Activated naive CD8-positive, alpha-beta T cell treated with anti-CD3 and anti-CD28 coated beads, Interleukin-2, amount 10 ng/mL, durations not matched to agents 7 days and 5 days (primary cell): Measurements from ENCODE around the gene SPR. TPM values are rescaled to one million over a fixed set of nuclear protein-coding genes. Genes with fewer than 3 reads are reported as not detected.

Source experiments
- ATAC-seq: fragments of 150-1000 bp; cut with Tn5 transposase; one replicate; pipeline ENCODE4 v1.10.0; 2021; ENCODE audit warnings: low read depth, moderate library complexity
- POLR2A ChIA-PET: fragments of 350-600 bp; sonication (Branson Sonifier 250); formaldehyde crosslinking; loops from one replicate; lab custom pipeline; 2021; ENCODE audit warnings: antibody characterized with exemption; lab: Charles Lee
- DNase-seq: peaks from one replicate; pipeline ENCODE4 v3.0.0; 2021
- H3K27ac Mint-ChIP-seq: one replicate; pipeline ENCODE4 v1.8.0; 2022; ENCODE audit warnings: mild to moderate bottlenecking, mixed read lengths
- H3K27me3 Mint-ChIP-seq: one replicate; pipeline ENCODE4 v1.8.0; 2022; ENCODE audit warnings: mild to moderate bottlenecking, moderate library complexity, mixed read lengths
- H3K36me3 Mint-ChIP-seq: one replicate; pipeline ENCODE4 v1.8.0; 2021; ENCODE audit warnings: mild to moderate bottlenecking, mixed read lengths
- H3K4me1 Mint-ChIP-seq: one replicate; pipeline ENCODE4 v1.8.0; 2021; ENCODE audit warnings: mixed read lengths
- H3K4me3 Mint-ChIP-seq: one replicate; pipeline ENCODE4 v1.8.0; 2022; ENCODE audit warnings: mild to moderate bottlenecking, moderate library complexity, mixed read lengths
- H3K9me3 Mint-ChIP-seq: one replicate; pipeline ENCODE4 v1.8.0; 2021; ENCODE audit warnings: mixed read lengths
- total RNA-seq, 2 experiments: library from RNA; stranded (reverse); gene quantifications; one replicate each; pipeline ENCODE4 v1.2.3, GENCODE V29; 2021

SPR gene
- total RNA-seq, 2 experiments from 2014 or later = 0.60 to 0.80 TPM

DNA sequence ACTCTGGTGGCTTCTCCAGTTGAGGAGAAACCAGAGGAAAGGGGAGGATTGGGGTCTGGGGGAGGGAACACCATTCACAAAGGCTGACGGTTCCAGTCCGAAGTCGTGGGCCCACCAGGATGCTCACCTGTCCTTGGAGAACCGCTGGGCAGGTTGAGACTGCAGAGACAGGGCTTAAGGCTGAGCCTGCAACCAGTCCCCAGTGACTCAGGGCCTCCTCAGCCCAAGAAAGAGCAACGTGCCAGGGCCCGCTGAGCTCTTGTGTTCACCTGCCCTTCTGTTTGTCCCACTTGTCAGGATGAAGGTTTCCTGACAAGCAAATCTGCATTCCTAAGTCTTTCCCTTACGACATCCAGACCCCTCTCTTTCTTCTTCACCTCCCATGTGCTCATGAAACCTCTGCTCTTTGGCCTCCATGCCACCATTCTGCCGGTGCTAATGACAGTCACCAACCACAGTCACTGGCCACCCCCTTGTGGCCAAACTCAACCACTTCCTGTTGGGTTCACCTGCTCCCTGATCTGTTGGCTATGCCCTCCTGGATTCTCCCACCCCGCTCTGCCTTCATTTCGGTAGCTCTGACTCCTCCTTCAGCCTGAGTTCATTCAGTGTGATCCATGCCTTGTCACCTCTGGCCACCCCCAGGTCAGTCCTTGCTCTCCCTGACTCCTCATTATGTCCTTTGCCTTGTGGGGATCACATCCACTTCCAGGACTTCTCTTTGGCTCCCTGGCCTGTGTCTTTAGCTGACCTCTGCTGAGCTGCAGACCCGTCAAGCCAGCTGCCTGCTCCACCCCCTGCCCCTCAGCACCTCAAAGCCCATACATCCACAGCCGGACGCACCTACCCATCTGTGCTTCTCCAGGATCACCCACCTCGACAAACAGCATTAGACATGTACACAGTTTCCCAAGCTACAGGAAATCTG lies 47.7 kb downstream of the SPR start:
- H3K4me3 Mint-ChIP-seq = no peak overlapping the region
- DNase-seq = peak; percentile 29
- H3K9me3 Mint-ChIP-seq = no peaks in the 10 kb centered on the region
- ATAC-seq = no peak
- no peaks in the 10 kb centered on the region for H3K36me3 Mint-ChIP-seq
- H3K27ac Mint-ChIP-seq = peak overlapping the region; percentile 68
- H3K4me1 Mint-ChIP-seq = peaks cover 23% of the 10 kb centered on the region
- peaks cover 7% of the 10 kb centered on the region for H3K27me3 Mint-ChIP-seq
- POLR2A ChIA-PET = no interaction called here

DNA sequence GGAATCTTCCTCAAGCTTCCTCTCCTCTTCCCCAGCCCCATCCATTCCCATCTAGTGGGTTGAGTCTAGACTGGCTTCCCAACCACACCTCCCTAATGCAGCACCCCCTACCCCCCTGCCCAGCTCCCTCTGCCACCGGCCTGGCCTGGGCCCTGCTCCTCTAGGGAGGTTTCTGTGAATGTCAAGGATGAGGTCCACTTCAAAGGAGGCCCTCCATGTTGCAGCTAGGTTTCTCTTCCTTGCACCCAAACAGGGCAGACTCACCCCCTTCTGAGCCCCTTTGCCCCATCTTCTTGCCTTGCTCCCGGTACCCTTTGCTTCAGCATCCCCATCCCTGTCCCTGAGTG lies 48.4 kb downstream of the SPR start:
- ATAC-seq (no peak), DNase-seq (no peak)
- Mint-ChIP-seq H3K27ac (peak overlapping the region; percentile 56), H3K4me1 (peaks cover 23% of the 10 kb centered on the region), H3K36me3 (no peaks in the 10 kb centered on the region), H3K27me3 (peaks cover 7% of the 10 kb centered on the region), H3K4me3 (no peak overlapping the region), H3K9me3 (no peaks in the 10 kb centered on the region)
- POLR2A ChIA-PET = no interaction called here

DNA sequence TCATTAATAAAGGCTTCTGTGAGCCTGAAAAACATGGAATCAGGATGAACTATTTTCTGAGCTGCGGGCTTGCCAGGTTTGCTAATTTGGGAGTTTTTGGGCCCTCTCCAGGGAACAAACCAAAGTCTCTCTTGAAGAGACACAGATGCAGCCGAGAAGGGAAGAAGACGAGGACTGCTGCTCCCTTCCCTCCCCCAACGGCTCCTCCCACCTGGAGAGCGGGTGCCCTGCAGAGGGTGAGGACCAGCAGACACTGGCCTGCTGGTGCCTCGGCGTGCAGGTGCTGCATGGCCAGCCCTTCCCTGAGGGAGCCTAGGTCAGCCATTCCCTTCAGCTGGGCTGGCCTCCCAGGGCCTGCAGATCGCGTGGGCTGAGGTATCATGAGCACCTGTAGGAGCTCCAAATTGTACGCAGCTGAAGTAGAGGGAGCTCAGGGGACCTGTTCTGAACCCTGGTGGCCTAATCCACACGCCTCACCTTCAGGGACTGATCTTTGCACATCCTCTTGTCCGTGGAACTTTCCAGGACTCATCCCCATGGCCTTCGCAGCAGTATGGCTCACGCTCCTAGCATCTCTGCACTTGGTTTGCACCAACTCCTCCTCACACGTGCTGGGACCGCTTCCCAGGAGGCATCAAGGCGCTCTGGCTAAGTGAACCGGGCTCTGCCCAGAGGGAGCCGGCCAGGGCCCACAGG lies 49.6 kb downstream of the SPR start:
- no peaks in the 10 kb centered on the region for H3K9me3 Mint-ChIP-seq
- ATAC-seq (no peak), DNase-seq (no peak)
- H3K36me3 Mint-ChIP-seq = no peaks in the 10 kb centered on the region
- H3K27me3 Mint-ChIP-seq = peaks cover 7% of the 10 kb centered on the region
- POLR2A ChIA-PET = no interaction called here
- H3K4me3 Mint-ChIP-seq = no peak overlapping the region
- H3K27ac Mint-ChIP-seq = no peak overlapping the region
- peaks cover 23% of the 10 kb centered on the region for H3K4me1 Mint-ChIP-seq

DNA sequence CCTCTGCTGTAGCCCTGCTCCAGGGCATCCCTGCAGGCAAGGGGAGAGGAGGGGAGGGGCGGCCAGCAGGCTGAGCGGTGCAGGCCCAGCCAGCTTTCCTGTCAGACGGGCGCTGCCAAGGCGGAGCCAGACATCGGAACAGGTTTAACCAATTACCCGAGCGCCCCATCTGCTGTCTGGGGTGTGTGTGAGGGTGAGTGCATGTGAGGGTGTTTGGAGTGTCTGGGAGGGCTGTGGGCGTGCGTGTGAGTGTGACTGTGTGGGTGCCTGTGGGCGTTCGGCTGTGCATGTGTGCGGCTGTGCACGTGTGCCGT lies 50.1 kb downstream of the SPR start:
- Mint-ChIP-seq H3K4me1 (peaks cover 19% of the 10 kb centered on the region), H3K27me3 (peaks cover 7% of the 10 kb centered on the region), H3K27ac (no peak overlapping the region), H3K4me3 (no peak overlapping the region), H3K9me3 (no peaks in the 10 kb centered on the region), H3K36me3 (no peaks in the 10 kb centered on the region)
- DNase-seq = no peak
- no peak for ATAC-seq
- POLR2A ChIA-PET = no interaction called here

- Mint-ChIP-seq H3K27me3 (peaks cover 7% of the 10 kb centered on the region), H3K27ac (no peak overlapping the region), H3K9me3 (no peaks in the 10 kb centered on the region), H3K4me3 (no peak overlapping the region), H3K4me1 (peaks cover 10% of the 10 kb centered on the region), H3K36me3 (no peaks in the 10 kb centered on the region)
- ATAC-seq (no peak), DNase-seq (no peak)
- POLR2A ChIA-PET = no interaction called here
Measured at GRCh38 chr2:72938455-72938854, 51.2 kb downstream of the SPR start.

DNA sequence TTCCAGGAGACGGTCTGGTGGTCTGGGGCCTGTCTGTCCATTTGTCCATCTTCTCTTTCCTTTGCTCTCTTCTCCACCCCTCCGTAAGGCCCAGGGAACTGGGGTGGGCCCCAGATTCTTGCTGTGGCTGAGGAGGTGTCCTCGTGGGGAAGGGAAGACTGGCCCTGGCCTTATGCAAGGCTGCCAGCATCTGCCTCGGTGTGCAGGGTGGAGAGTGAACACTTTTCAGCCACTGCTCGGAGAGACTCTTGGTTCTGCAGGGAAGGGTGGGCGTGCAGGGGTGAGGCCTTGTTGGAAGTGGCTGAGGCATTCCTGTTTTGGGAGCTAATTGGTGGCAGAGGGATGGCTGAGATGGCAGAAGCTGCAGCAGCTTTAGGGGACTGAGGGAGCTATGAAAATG lies 53.2 kb downstream of the SPR start:
- DNase-seq (no peak), ATAC-seq (no peak)
- H3K9me3 Mint-ChIP-seq = no peaks in the 10 kb centered on the region
- H3K27ac Mint-ChIP-seq = no peak overlapping the region
- peaks cover 5% of the 10 kb centered on the region for H3K27me3 Mint-ChIP-seq
- no peak overlapping the region for H3K4me3 Mint-ChIP-seq
- peaks cover 4% of the 10 kb centered on the region for H3K4me1 Mint-ChIP-seq
- no peaks in the 10 kb centered on the region for H3K36me3 Mint-ChIP-seq
- POLR2A ChIA-PET = interaction anchor here (1.1 kb wide), 1 partner anchor 13 kb away, joined by 3 read pairs; no protein-coding TSS in a partner anchor

- peaks cover 3% of the 10 kb centered on the region for H3K4me1 Mint-ChIP-seq
- no peak overlapping the region for H3K4me3 Mint-ChIP-seq
- no peaks in the 10 kb centered on the region for H3K36me3 Mint-ChIP-seq
- DNase-seq (no peak), ATAC-seq (no peak)
- H3K27me3 Mint-ChIP-seq = peaks cover under 1% of the 10 kb centered on the region
- no peak overlapping the region for H3K27ac Mint-ChIP-seq
- no peaks in the 10 kb centered on the region for H3K9me3 Mint-ChIP-seq
- POLR2A ChIA-PET = interaction anchor here (1.1 kb wide), 1 partner anchor 13 kb away, joined by 3 read pairs; no protein-coding TSS in a partner anchor
Measured at GRCh38 chr2:72940786-72941185, 53.6 kb downstream of the SPR start.

Other genes with a start within 250 kb of the SPR start
- gene EXOC6B, start 61.4 kb upstream of the SPR start, total RNA-seq = 10 to 100 TPM; 20.7 to 22.7 TPM
- not detected for gene EMX1, start 30.1 kb downstream of the SPR start, total RNA-seq
- gene SFXN5, start 184.3 kb downstream of the SPR start, total RNA-seq = 10 to 100 TPM; 11.9 to 13.3 TPM
- 1 to 10 TPM; 4.8 to 4.9 TPM for gene RAB11FIP5, start 225.5 kb downstream of the SPR start, total RNA-seq